ENCODE data around the gene DYRK1B.

DNA sequence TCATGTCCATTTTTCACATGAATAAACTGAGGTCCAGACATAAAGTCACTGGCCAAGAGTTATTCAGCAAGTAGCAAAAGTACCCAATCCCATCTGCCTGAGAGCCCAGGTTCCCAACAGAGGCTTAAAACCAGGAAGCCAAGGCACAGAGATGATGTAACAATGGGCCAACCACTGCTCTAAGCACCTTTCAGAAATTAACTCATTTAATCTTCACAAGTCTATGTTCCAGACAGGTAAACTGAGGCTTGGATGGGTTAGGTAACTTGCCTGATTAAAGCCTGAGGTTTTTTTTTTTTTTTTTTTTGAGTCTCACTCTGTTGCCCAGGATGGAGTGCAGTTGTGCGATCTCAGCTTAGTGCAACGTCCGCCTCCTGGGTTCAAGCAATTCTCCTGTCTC is 4.0 kb upstream of the DYRK1B start:
- TF ChIP-seq CTCF (conservative IDR thresholded peaks at IDR 0.05; ENCODE audit: low read depth, low read length) (no peak), EZH2 (IDR thresholded peaks at IDR 0.05; ENCODE audit: low read length, unreplicated experiment) (no peak), EZH2phosphoT487 (IDR thresholded peaks at IDR 0.05; ENCODE audit: borderline replicate concordance, low read length) (no peak)
